ENCODE results near the gene REPS1. TPM values are rescaled to one million over a fixed set of nuclear protein-coding genes. Genes with fewer than 3 reads are reported as not detected.
A peak's percentile ranks its signal among the peaks of the same experiment; 100 is the strongest.

The REPS1 gene
- total RNA-seq, 1 experiment from 2014 or later, result 65.3 TPM

- BruUV-seq (replicated peaks), result no TSS peak
- no peak for DNase-seq (ENCODE audit: unreplicated experiment)
- intact Hi-C loops (cut with micrococcal nuclease), result no loop called here
- Mint-ChIP-seq H3K27ac (ENCODE audit: low read depth, unreplicated experiment) (no peak overlapping the region), H3K4me1 (ENCODE audit: insufficient read depth, unreplicated experiment) (peaks cover 9% of the 10 kb centered on the region), H3K4me3 (ENCODE audit: unreplicated experiment) (no peak overlapping the region), H3K36me3 (ENCODE audit: insufficient read depth, unreplicated experiment) (peaks cover 64% of the 10 kb centered on the region), H3K9me3 (ENCODE audit: unreplicated experiment) (no peaks in the 10 kb centered on the region), H3K27me3 (ENCODE audit: insufficient read depth, unreplicated experiment) (no peaks in the 10 kb centered on the region)
- no peak for TF ChIP-seq CTCF (IDR thresholded peaks at IDR 0.05; ENCODE audit: unreplicated experiment)
- ChIA-PET POLR2A (interaction anchor here (0.7 kb wide), 2 partner anchors 71 to 77 kb away, joined by 3 read pairs; no protein-coding TSS in a partner anchor), CTCF (no interaction called here)
These were observed 78.1 kb downstream of the REPS1 start for GRCh38 chr6:138909975-138910374.

GRCh38 chr6:138909511-138909910 is 78.5 kb downstream of the REPS1 start:
- peaks cover 67% of the 10 kb centered on the region for H3K36me3 Mint-ChIP-seq (ENCODE audit: insufficient read depth, unreplicated experiment)
- ChIA-PET CTCF (no interaction called here), POLR2A (no interaction called here)
- no peak overlapping the region for H3K4me3 Mint-ChIP-seq (ENCODE audit: unreplicated experiment)
- no peak overlapping the region for H3K27ac Mint-ChIP-seq (ENCODE audit: low read depth, unreplicated experiment)
- no peak for TF ChIP-seq CTCF (IDR thresholded peaks at IDR 0.05; ENCODE audit: unreplicated experiment)
- no TSS peak for BruUV-seq (replicated peaks)
- no peak for DNase-seq (ENCODE audit: unreplicated experiment)
- no peaks in the 10 kb centered on the region for H3K9me3 Mint-ChIP-seq (ENCODE audit: unreplicated experiment)
- no peaks in the 10 kb centered on the region for H3K27me3 Mint-ChIP-seq (ENCODE audit: insufficient read depth, unreplicated experiment)
- H3K4me1 Mint-ChIP-seq (ENCODE audit: insufficient read depth, unreplicated experiment), result peaks cover 5% of the 10 kb centered on the region
- intact Hi-C loops (cut with micrococcal nuclease), result no loop called here

DNA sequence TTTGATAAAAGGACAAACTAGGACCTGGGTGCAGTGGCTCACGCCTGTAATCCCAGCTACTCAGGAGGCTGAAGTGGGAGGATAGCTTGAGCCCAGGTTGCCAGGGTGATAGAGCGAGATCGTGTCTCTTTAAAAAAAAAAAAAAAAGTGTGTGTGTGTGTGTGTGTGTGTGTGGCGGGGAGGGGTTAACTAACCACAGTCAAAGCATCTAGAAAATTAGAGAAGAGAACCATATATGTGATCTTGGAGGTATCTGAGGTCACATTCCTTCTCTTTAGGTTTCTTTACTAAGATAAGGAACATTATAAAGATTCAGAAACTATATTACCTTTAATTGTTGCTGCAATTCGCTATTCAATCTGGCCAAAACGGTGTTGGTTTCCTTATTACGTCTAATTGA is 80.9 kb downstream of the REPS1 start:
- H3K27ac Mint-ChIP-seq (ENCODE audit: low read depth, unreplicated experiment), result peak overlapping the region; percentile 35
- intact Hi-C loops (cut with micrococcal nuclease), result no loop called here
- POLR2A ChIA-PET, result no interaction called here
- no peak for DNase-seq (ENCODE audit: unreplicated experiment)
- TF ChIP-seq CTCF (IDR thresholded peaks at IDR 0.05; ENCODE audit: unreplicated experiment), result no peak
- no peaks in the 10 kb centered on the region for H3K4me1 Mint-ChIP-seq (ENCODE audit: insufficient read depth, unreplicated experiment)
- H3K4me3 Mint-ChIP-seq (ENCODE audit: unreplicated experiment), result no peak overlapping the region
- no peaks in the 10 kb centered on the region for H3K27me3 Mint-ChIP-seq (ENCODE audit: insufficient read depth, unreplicated experiment)
- no TSS peak for BruUV-seq (replicated peaks)
- no peaks in the 10 kb centered on the region for H3K9me3 Mint-ChIP-seq (ENCODE audit: unreplicated experiment)
- CTCF ChIA-PET, result interaction anchor here (1.0 kb wide), 1 partner anchor 92 kb away, joined by 3 read pairs; no protein-coding TSS in a partner anchor
- peaks cover 71% of the 10 kb centered on the region for H3K36me3 Mint-ChIP-seq (ENCODE audit: insufficient read depth, unreplicated experiment)

DNA sequence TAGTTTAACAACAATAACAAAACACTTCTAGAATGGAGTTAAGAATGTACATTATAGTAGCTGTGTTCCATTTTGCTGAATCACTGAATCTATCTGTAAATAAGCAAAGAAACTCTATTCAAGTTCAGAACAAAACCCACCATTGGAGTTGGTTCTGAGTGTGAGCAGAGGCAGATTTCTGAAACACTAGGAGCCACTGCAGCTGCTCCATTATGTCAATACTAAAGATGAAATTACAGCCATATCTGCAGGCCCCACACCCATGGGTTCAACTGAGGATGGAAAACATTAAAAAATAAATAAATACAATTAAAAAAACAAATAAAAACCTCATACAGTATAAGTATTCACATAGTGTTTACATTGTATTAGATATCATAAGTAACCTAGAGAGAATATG is 91.0 kb downstream of the REPS1 start:
- no peaks in the 10 kb centered on the region for H3K9me3 Mint-ChIP-seq (ENCODE audit: unreplicated experiment)
- H3K27ac Mint-ChIP-seq (ENCODE audit: low read depth, unreplicated experiment), result no peak overlapping the region
- no peak for DNase-seq (ENCODE audit: unreplicated experiment)
- no peaks in the 10 kb centered on the region for H3K4me1 Mint-ChIP-seq (ENCODE audit: insufficient read depth, unreplicated experiment)
- peaks cover 35% of the 10 kb centered on the region for H3K36me3 Mint-ChIP-seq (ENCODE audit: insufficient read depth, unreplicated experiment)
- ChIA-PET CTCF (no interaction called here), POLR2A (no interaction called here)
- TF ChIP-seq CTCF (IDR thresholded peaks at IDR 0.05; ENCODE audit: unreplicated experiment), result no peak
- intact Hi-C loops (cut with micrococcal nuclease), result no loop called here
- BruUV-seq (replicated peaks), result no TSS peak
- H3K4me3 Mint-ChIP-seq (ENCODE audit: unreplicated experiment), result no peak overlapping the region
- H3K27me3 Mint-ChIP-seq (ENCODE audit: insufficient read depth, unreplicated experiment), result no peaks in the 10 kb centered on the region
